HepG2 (cell line): ENCODE results near the gene FSD2. TPM values are rescaled to one million over a fixed set of nuclear protein-coding genes. Genes with fewer than 3 reads are reported as not detected.

Experiments
- CREM ChIP-seq, 2 experiments: sonication (generic) in 1 of 2; formaldehyde crosslinking in 1 of 2; IDR thresholded peaks; 2 replicates each; pipeline versions ENCODE4 v1.4.0 to v1.6.1; 2016 to 2020; ENCODE audit warnings: antibody characterized with exemption in 1 of 2, mild to moderate bottlenecking in 1 of 2, missing genetic modification reagents in 1 of 2
- EEA1 ChIP-seq: sonication (generic); formaldehyde crosslinking; IDR thresholded peaks from 2 replicates; pipeline ENCODE4 v1.5.1; 2020; ENCODE audit warnings: mild to moderate bottlenecking, missing genetic modification reagents, borderline replicate concordance
- HDAC2 ChIP-seq: sonication (generic); formaldehyde crosslinking; IDR thresholded peaks from 2 replicates; pipeline ENCODE4 v1.4.0; 2020; ENCODE audit warnings: missing genetic modification reagents
- HNF4G ChIP-seq, 2 experiments: sonication (generic) in 1 of 2; formaldehyde crosslinking in 1 of 2; IDR thresholded peaks; 2 replicates each; pipeline versions ENCODE4 v1.4.0 to v1.6.1; 2011 to 2020; ENCODE audit warnings: borderline replicate concordance in 2 of 2, low read depth in 2 of 2, mild to moderate bottlenecking in 2 of 2, low read length in 1 of 2, missing genetic modification reagents in 1 of 2, moderate library complexity in 1 of 2
- HNRNPL ChIP-seq: fragments of 200-400 bp; formaldehyde crosslinking; IDR thresholded peaks from 2 replicates; pipeline ENCODE4 v1.6.1; 2017; ENCODE audit warnings: mild to moderate bottlenecking, low read depth, low read length
- KAT8 ChIP-seq: IDR thresholded peaks from 2 replicates; pipeline ENCODE4 v1.6.1; 2016; ENCODE audit warnings: missing genetic modification reagents, missing compliant biosample characterization
- KDM6A ChIP-seq: IDR thresholded peaks from 2 replicates; pipeline ENCODE4 v1.6.1; 2016; ENCODE audit warnings: low read depth
- NR2F6 ChIP-seq, 2 experiments: IDR thresholded peaks; 2 replicates each; pipeline ENCODE4 v1.6.1; 2016; ENCODE audit warnings: antibody characterized with exemption in 1 of 2, mild to moderate bottlenecking in 1 of 2
- PCBP2 ChIP-seq: fragments of 200-400 bp; formaldehyde crosslinking; optimal IDR thresholded peaks from 2 replicates; pipeline ENCODE3; 2018; ENCODE audit warnings: low read length, low read depth; ENCODE audit not compliant: poor library complexity, severe bottlenecking
- RFX3 ChIP-seq: IDR thresholded peaks from 2 replicates; pipeline ENCODE4 v1.6.1; 2016; ENCODE audit warnings: missing biosample characterization, missing genetic modification reagents
- RXRA ChIP-seq: sonication (generic); formaldehyde crosslinking; IDR thresholded peaks from 2 replicates; pipeline ENCODE4 v1.5.1; 2020; ENCODE audit warnings: missing genetic modification reagents
- YEATS4 ChIP-seq: sonication (generic); formaldehyde crosslinking; IDR thresholded peaks from 2 replicates; pipeline ENCODE4 v1.4.0; 2020; ENCODE audit warnings: missing genetic modification reagents, borderline replicate concordance
- ZNF24 ChIP-seq: fragments of 450-650 bp; IDR thresholded peaks from 2 replicates; pipeline ENCODE4 v1.6.1; 2017; ENCODE audit warnings: antibody characterized with exemption, mild to moderate bottlenecking
- ZNF567 ChIP-seq: sonication (generic); formaldehyde crosslinking; IDR thresholded peaks from 2 replicates; pipeline ENCODE4 v1.8.1; 2023; ENCODE audit warnings: mild to moderate bottlenecking, missing genetic modification reagents, borderline replicate concordance
- ZNF569 ChIP-seq: sonication (generic); formaldehyde crosslinking; IDR thresholded peaks from 2 replicates; pipeline ENCODE4 v1.5.0; 2020; ENCODE audit warnings: mild to moderate bottlenecking, missing genetic modification reagents, moderate library complexity, borderline replicate concordance
- ZNF614 ChIP-seq: IDR thresholded peaks from 2 replicates; pipeline ENCODE4 v1.6.1; 2018; ENCODE audit warnings: missing biosample characterization, missing genetic modification reagents, inconsistent platforms, borderline replicate concordance
- ZNF619 ChIP-seq: sonication (generic); formaldehyde crosslinking; IDR thresholded peaks from 2 replicates; pipeline ENCODE4 v1.4.0; 2020; ENCODE audit warnings: mild to moderate bottlenecking, missing genetic modification reagents
- polyA plus RNA-seq, 8 experiments: library from polyadenylated mRNA; depleted of rRNA in 3 of 8; stranded (reverse) in 7 of 8; unstranded in 1 of 8; fragments of >200 nt; fragmentation: Illumina TruSeq in 4 of 8; extraction: Trizol in 4 of 8; gene quantifications; 2 replicates each; pipeline versions ENCODE4 v1.2.1 to v1.2.3, GENCODE V29; 2011 to 2016; ENCODE audit warnings: low read depth in 4 of 8, missing spikeins in 1 of 8, mixed read lengths in 1 of 8; ENCODE audit not compliant: insufficient read depth in 1 of 8
- total RNA-seq, 5 experiments: library from RNA; depleted of rRNA; stranded (reverse); fragments of >200 nt; fragmentation: Illumina TruSeq; extraction: Trizol; gene quantifications; 2 replicates each; pipeline ENCODE4 v1.2.3, GENCODE V29; 2016; ENCODE audit warnings: low read depth in 1 of 5
- TF ChIP-seq, protein P1 (sequence below): sonication (generic); formaldehyde crosslinking; IDR thresholded peaks from 2 replicates; pipeline ENCODE4 v1.4.0; 2020; ENCODE audit warnings: missing genetic modification reagents
- TF ChIP-seq, protein P2 (sequence below): sonication (generic); formaldehyde crosslinking; IDR thresholded peaks from 2 replicates; pipeline ENCODE4 v1.5.1; 2020; ENCODE audit warnings: mild to moderate bottlenecking, missing genetic modification reagents, moderate library complexity
- TF ChIP-seq, protein P3 (sequence below): sonication (generic); formaldehyde crosslinking; IDR thresholded peaks from 2 replicates; pipeline ENCODE4 v1.4.0; 2020; ENCODE audit warnings: missing genetic modification reagents

Gene FSD2
- total and polyA plus RNA-seq, 2 of the 13 experiments (the other 11 are each of a cell fraction or from before 2014, with no cell fraction given): not detected

DNA sequence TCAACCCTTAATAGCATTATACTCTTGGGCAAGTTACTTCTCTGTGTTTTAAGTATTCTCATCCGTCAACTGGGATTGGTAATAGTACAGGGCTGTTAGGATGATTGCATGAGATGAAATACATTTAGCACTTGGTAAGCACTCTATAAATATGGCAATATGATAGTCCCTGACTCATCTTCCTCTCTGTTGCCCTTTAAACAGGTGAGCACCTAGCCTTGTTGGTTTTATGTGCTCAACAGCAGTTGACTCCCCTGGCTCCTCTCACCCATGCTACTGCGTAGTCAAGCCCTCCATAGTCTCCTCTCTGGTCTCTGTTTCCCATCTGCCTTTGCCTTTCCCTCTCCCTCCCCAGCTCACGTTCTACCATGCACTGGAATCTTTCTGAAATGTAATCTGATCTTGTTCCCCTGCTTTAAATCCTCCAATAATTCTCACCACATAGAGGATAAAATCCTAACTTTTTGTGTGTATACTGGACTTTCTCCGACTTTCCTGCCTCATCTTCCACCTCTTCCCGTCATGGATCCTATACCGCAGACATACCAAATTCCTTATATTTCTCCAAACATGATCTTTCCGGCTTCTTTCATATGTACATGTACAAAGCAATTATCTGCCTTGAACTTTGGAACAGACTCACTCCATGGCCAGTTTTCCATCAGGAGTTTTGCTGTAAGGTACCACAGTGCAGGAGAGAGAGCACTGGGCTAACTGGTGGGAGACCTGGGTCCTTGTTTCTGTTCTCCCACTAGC is 42.3 kb downstream of the FSD2 start (continued):
- TF ChIP-seq CREM (IDR thresholded peaks at IDR 0.05) (peak; percentile 49; the same call in 1 of the 2 replicates), CREM (CRISPR knock-in tag; IDR thresholded peaks at IDR 0.05) (no peak), NR2F6 (IDR thresholded peaks at IDR 0.05) (0 out of 2 replicates have a peak, but pooled peaks have one; percentile 16), NR2F6 (CRISPR knock-in tag; IDR thresholded peaks at IDR 0.05) (no peak), ZNF619 (CRISPR knock-in tag) (no peak), KDM6A (peak; percentile 80), EEA1 (no peak), ZNF614 (CRISPR knock-in tag) (0 out of 2 replicates have a peak, but pooled peaks have one; percentile 49), YEATS4 (no peak), RXRA (CRISPR knock-in tag) (no peak), ZNF569 (CRISPR knock-in tag) (no peak), KAT8 (CRISPR knock-in tag) (0 out of 2 replicates have a peak, but pooled peaks have one; percentile 48), HNRNPL (no peak), ZNF24 (no peak), PCBP2 (no peak), HNF4G (IDR thresholded peaks at IDR 0.05; ENCODE audit: borderline replicate concordance, low read depth, low read length) (peak; percentile 67; the same call in 1 of the 2 replicates), HNF4G (CRISPR knock-in tag; IDR thresholded peaks at IDR 0.05; ENCODE audit: borderline replicate concordance, low read depth) (no peak), HDAC2 (CRISPR knock-in tag) (peak; percentile 56; the same call in 1 of the 2 replicates), RFX3 (CRISPR knock-in tag) (no peak), ZNF567 (CRISPR knock-in tag) (no peak)
- TF ChIP-seq, protein P1, sequence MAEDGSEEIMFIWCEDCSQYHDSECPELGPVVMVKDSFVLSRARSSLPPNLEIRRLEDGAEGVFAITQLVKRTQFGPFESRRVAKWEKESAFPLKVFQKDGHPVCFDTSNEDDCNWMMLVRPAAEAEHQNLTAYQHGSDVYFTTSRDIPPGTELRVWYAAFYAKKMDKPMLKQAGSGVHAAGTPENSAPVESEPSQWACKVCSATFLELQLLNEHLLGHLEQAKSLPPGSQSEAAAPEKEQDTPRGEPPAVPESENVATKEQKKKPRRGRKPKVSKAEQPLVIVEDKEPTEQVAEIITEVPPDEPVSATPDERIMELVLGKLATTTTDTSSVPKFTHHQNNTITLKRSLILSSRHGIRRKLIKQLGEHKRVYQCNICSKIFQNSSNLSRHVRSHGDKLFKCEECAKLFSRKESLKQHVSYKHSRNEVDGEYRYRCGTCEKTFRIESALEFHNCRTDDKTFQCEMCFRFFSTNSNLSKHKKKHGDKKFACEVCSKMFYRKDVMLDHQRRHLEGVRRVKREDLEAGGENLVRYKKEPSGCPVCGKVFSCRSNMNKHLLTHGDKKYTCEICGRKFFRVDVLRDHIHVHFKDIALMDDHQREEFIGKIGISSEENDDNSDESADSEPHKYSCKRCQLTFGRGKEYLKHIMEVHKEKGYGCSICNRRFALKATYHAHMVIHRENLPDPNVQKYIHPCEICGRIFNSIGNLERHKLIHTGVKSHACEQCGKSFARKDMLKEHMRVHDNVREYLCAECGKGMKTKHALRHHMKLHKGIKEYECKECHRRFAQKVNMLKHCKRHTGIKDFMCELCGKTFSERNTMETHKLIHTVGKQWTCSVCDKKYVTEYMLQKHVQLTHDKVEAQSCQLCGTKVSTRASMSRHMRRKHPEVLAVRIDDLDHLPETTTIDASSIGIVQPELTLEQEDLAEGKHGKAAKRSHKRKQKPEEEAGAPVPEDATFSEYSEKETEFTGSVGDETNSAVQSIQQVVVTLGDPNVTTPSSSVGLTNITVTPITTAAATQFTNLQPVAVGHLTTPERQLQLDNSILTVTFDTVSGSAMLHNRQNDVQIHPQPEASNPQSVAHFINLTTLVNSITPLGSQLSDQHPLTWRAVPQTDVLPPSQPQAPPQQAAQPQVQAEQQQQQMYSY: no peak
- TF ChIP-seq, protein P2, sequence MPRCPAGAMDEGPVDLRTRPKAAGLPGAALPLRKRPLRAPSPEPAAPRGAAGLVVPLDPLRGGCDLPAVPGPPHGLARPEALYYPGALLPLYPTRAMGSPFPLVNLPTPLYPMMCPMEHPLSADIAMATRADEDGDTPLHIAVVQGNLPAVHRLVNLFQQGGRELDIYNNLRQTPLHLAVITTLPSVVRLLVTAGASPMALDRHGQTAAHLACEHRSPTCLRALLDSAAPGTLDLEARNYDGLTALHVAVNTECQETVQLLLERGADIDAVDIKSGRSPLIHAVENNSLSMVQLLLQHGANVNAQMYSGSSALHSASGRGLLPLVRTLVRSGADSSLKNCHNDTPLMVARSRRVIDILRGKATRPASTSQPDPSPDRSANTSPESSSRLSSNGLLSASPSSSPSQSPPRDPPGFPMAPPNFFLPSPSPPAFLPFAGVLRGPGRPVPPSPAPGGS (CRISPR knock-in tag): no peak
- TF ChIP-seq, protein P3, sequence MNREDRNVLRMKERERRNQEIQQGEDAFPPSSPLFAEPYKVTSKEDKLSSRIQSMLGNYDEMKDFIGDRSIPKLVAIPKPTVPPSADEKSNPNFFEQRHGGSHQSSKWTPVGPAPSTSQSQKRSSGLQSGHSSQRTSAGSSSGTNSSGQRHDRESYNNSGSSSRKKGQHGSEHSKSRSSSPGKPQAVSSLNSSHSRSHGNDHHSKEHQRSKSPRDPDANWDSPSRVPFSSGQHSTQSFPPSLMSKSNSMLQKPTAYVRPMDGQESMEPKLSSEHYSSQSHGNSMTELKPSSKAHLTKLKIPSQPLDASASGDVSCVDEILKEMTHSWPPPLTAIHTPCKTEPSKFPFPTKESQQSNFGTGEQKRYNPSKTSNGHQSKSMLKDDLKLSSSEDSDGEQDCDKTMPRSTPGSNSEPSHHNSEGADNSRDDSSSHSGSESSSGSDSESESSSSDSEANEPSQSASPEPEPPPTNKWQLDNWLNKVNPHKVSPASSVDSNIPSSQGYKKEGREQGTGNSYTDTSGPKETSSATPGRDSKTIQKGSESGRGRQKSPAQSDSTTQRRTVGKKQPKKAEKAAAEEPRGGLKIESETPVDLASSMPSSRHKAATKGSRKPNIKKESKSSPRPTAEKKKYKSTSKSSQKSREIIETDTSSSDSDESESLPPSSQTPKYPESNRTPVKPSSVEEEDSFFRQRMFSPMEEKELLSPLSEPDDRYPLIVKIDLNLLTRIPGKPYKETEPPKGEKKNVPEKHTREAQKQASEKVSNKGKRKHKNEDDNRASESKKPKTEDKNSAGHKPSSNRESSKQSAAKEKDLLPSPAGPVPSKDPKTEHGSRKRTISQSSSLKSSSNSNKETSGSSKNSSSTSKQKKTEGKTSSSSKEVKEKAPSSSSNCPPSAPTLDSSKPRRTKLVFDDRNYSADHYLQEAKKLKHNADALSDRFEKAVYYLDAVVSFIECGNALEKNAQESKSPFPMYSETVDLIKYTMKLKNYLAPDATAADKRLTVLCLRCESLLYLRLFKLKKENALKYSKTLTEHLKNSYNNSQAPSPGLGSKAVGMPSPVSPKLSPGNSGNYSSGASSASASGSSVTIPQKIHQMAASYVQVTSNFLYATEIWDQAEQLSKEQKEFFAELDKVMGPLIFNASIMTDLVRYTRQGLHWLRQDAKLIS (CRISPR knock-in tag): no peak
